Measurements from ENCODE around the gene MYOZ1.

Gene MYOZ1

DNA sequence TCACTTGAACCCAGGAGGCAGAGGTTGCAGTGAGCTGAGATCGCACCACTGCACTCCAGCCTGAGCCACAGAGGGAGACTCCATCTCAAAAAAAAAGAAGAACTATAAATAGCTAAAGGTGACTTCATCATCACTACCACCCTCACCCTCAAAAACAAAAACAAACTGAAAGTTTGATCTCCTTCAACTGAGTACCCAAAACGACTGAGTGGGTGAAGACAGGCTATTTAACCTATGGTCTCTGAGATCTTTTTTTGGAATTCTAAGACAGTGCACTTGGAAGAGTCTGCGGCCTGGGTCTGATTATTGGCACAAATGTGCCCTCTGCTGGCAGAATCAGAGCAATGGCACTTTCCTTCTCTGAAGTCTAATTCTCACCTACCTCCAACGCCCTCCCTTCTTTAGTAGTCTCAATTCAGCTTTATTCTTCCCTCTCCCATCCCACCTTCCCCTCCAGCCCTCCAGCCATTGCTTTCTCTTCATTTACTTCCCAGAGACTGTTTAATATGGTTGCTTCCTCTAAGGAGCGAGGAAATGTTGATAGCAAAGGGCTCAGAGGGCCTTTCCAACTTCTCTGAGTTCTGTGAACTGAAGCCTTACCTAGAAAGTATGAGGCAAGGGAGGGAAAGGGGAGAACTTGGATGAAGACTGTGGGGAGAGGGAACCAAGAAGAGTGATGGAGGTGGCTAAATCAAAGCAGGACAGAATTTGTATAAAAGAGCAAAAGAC lies 2.9 kb upstream of the MYOZ1 start:
- CTCF ChIA-PET, result interaction anchor here (0.6 to 3.2 kb wide), 17 partner anchors 9 to 706 kb away, joined by 3 to 62 read pairs (median 3); no protein-coding TSS in a partner anchor
- POLR2A ChIA-PET (ENCODE audit: low non-redundant PET), result no interaction called here

DNA sequence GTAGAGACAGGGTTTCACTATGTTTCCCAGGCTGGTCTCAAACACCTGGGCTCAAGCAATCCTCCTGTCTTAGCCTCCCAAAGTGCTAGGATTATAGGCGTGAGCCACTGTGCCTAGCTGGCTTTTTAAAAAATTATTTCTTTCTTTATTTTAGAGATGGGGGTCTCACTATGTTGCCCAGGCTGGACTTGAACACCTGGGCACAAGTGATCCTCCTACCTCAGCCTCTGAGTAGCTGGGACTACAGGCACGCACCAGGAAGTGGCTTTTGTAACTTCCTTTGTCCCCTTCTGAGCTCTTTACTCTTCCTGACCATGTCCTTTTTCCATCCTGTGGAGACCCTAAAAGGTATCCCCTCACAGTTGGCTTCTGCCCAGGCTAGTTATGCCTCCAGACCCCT lies 2.1 kb upstream of the MYOZ1 start:
- H3K27ac ChIP-seq, result no peak overlapping the region
- DNase-seq (ENCODE audit: low spot score), result no peak
- ChIA-PET POLR2A (ENCODE audit: low non-redundant PET) (no interaction called here), CTCF (interaction anchor here (0.6 to 3.2 kb wide), 11 partner anchors 9 to 379 kb away, joined by 3 to 62 read pairs (median 3); no protein-coding TSS in a partner anchor)
- TF ChIP-seq, protein P1, sequence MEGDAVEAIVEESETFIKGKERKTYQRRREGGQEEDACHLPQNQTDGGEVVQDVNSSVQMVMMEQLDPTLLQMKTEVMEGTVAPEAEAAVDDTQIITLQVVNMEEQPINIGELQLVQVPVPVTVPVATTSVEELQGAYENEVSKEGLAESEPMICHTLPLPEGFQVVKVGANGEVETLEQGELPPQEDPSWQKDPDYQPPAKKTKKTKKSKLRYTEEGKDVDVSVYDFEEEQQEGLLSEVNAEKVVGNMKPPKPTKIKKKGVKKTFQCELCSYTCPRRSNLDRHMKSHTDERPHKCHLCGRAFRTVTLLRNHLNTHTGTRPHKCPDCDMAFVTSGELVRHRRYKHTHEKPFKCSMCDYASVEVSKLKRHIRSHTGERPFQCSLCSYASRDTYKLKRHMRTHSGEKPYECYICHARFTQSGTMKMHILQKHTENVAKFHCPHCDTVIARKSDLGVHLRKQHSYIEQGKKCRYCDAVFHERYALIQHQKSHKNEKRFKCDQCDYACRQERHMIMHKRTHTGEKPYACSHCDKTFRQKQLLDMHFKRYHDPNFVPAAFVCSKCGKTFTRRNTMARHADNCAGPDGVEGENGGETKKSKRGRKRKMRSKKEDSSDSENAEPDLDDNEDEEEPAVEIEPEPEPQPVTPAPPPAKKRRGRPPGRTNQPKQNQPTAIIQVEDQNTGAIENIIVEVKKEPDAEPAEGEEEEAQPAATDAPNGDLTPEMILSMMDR (conservative IDR thresholded peaks at IDR 0.05; ENCODE audit: low read depth), result no peak

More for the DNA sequence above, 2.9 kb upstream of the MYOZ1 start:
- DNase-seq (ENCODE audit: low spot score), result peak; percentile 81
- H3K27ac ChIP-seq, result no peak overlapping the region
- TF ChIP-seq, protein P1 (conservative IDR thresholded peaks at IDR 0.05; ENCODE audit: low read depth), result peak; percentile 77

GRCh38 chr10:73639286-73639685 lies 2.0 kb downstream of the MYOZ1 start:
- TF ChIP-seq, protein P1 (conservative IDR thresholded peaks at IDR 0.05; ENCODE audit: low read depth), result no peak
- no peak for DNase-seq (ENCODE audit: low spot score)
- ChIA-PET POLR2A (ENCODE audit: low non-redundant PET) (interaction anchor here (0.6 kb wide), 1 partner anchor 61 kb away, joined by 3 read pairs; no protein-coding TSS in a partner anchor), CTCF (no interaction called here)
- H3K27ac ChIP-seq, result no peak overlapping the region

- no peak overlapping the region for H3K27ac ChIP-seq
- ChIA-PET CTCF (interaction anchor here (0.6 kb wide), 2 partner anchors 36 to 1248 kb away, joined by 3 read pairs; no protein-coding TSS in a partner anchor), POLR2A (ENCODE audit: low non-redundant PET) (no interaction called here)
- DNase-seq (ENCODE audit: low spot score), result no peak
- TF ChIP-seq, protein P1 (conservative IDR thresholded peaks at IDR 0.05; ENCODE audit: low read depth), result no peak
Observed at GRCh38 chr10:73635781-73636180, 5.5 kb downstream of the MYOZ1 start.

GRCh38 chr10:73634421-73634820 lies 6.9 kb downstream of the MYOZ1 start:
- TF ChIP-seq, protein P1 (conservative IDR thresholded peaks at IDR 0.05; ENCODE audit: low read depth), result no peak
- POLR2A ChIA-PET (ENCODE audit: low non-redundant PET), result no interaction called here
- no peak for DNase-seq (ENCODE audit: low spot score)
- CTCF ChIA-PET, result interaction anchor here (0.9 kb wide), 1 partner anchor 9 kb away, joined by 5 read pairs; no protein-coding TSS in a partner anchor
- H3K27ac ChIP-seq, result no peak overlapping the region

GRCh38 chr10:73629165-73629564 lies 12.1 kb downstream of the MYOZ1 start:
- no peak overlapping the region for H3K27ac ChIP-seq
- TF ChIP-seq, protein P1 (conservative IDR thresholded peaks at IDR 0.05; ENCODE audit: low read depth), result no peak
- ChIA-PET CTCF (interaction anchor here (0.6 kb wide), 1 partner anchor 206 kb away, joined by 5 read pairs; no protein-coding TSS in a partner anchor), POLR2A (ENCODE audit: low non-redundant PET) (interaction anchor here (0.6 kb wide), 2 partner anchors 27 to 197 kb away, joined by 3 read pairs; no protein-coding TSS in a partner anchor)
- no peak for DNase-seq (ENCODE audit: low spot score)
